DOHH2 (cell line): ENCODE data around the gene SOX9.

Source experiments
- CTCF ChIP-seq: fragments of 200-600 bp; sonication (generic); IDR thresholded peaks from one replicate; pipeline ENCODE4 v1.5.1; 2014; ENCODE audit warnings: antibody characterized with exemption, mild to moderate bottlenecking, low read depth, low read length; ENCODE audit not compliant: poor library complexity, severe bottlenecking
- EZH2phosphoT487 ChIP-seq: fragments of 200-600 bp; sonication (generic); IDR thresholded peaks from 2 replicates; pipeline ENCODE4 v1.6.1; 2017; ENCODE audit warnings: borderline replicate concordance, mild to moderate bottlenecking, antibody characterized with exemption, low read length, moderate library complexity, mixed read lengths

- no peak for TF ChIP-seq CTCF
- TF ChIP-seq EZH2phosphoT487 = no peak
These were observed 28.0 kb upstream of the SOX9 start for GRCh38 chr17:72092710-72093322.
